ENCODE measurements around the gene PTPRT. TPM values are rescaled to one million over a fixed set of nuclear protein-coding genes. Genes with fewer than 3 reads are reported as not detected.

PTPRT gene
- not detected for polyA plus RNA-seq (2012; ENCODE audit: insufficient read depth, insufficient read length)

GRCh38 chr20:43189554-43190331 is at the start of gene PTPRT:
Gene PTPRT (minus strand): TSS chr20:43189906. CDS start chr20:43189733, 173 bp downstream.
- H3K4me3 ChIP-seq (ENCODE audit: low read length), result no peak within 1 kb of the TSS
- DNase-seq (ENCODE audit: low read depth, low spot score), result no peak

DNA sequence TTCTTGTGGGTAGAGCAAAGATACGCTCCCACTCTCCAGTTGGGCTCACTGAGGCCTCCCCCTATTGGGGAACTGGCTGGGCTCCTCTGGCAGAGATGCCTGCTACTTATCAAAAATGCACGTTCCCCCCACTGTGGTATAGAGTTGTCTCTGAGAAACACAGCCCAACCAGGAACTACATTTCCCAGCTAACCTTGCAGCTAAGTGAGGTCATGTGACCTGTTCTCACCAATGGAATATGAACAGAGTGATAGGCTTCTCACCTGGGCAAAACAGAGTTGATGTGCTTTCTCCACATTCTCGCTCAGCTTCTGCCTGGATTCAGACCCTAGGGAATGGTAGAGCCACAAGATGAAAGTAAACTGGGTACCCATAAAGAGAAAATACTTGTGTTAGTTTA is 49.1 kb upstream of the PTPRT start:
- no peak overlapping the region for H3K4me3 ChIP-seq (ENCODE audit: low read length)
- peak; percentile 11 for DNase-seq (ENCODE audit: low read depth, low spot score)

DNA sequence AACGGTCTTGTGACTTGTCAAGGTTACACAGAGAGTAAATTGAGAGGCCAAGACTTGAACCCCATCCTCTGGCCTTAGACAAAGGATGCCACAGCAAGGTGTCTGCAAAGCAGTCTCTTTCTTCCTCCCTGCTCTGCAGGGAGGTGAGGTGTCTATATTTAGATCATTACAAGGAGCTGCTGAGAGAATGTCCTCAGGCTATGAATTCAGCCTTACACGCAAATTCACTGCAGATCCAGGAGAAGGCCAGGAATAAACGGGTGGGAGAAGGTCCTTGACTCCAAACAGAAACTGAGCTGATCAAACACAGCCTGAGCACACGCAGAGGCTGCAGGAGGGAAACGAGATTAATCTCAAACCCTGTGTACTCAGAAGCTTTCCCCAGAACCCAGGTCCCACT is 48.6 kb upstream of the PTPRT start:
- H3K4me3 ChIP-seq (ENCODE audit: low read length), result no peak overlapping the region
- DNase-seq (ENCODE audit: low read depth, low spot score), result no peak

DNA sequence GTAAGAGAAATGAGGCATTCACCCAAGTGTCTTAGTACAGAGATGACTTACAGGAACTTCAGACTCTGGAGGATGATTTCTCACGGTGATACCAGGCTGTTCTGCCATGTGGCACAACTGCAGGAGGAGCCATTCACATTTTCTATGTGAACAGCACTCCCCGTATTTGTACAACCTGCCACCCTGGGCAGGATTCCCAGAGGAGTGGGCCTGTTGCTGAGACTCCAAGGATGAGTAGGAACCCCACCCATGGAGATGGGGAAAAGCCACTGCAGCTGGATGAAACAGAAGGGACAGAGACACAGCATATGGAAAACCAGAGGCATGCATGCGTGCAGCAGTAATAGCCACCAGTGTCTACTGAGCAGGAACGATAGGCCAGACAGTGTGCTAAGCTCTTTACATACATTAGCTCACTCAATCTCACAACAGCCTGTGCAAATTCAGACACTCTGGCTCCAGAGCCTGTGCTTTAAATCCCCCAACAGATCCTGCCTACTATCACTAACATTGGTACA is 48.0 kb upstream of the PTPRT start:
- no peak overlapping the region for H3K4me3 ChIP-seq (ENCODE audit: low read length)
- DNase-seq (ENCODE audit: low read depth, low spot score), result no peak

DNA sequence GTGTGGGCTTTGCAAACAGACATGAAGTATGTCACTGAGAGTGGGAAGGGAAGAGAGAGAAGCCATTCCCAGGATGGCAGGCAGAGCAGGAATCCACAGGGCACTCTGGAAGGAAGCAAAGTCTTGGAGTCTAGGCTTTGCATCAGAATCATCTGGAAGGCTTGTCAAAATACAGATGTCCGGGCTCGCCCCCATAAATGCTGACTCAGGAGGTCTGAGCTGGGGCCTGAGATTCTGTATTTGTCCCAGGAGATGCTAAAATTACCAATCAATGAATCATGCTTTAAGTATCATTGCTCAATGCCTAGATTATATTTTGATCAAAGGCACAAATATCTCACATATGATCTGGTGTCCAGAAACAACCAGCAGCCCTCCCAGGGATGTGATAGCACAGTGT is 46.3 kb upstream of the PTPRT start:
- no peak for DNase-seq (ENCODE audit: low read depth, low spot score)

DNA sequence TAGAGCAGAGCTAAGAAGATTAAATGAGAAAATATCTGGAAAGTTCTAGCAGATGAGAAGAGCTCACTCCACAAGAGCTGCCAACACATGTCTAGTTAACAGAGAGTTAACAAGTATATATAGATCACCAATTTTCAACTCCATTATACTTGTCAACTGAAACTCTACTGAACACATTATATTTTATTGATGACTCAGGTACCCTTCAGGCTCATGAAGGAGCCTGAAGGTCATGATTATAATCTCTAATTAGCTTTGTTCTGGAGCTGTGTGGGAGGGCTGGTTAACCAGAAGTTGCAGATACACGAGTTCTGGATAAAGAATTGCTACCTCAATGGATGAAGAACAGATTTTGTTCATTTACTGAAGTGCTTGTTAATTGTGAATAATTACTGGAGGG is 42.1 kb upstream of the PTPRT start:
- H3K4me3 ChIP-seq (ENCODE audit: low read length), result no peak overlapping the region

More for the DNA sequence above, 46.3 kb upstream of the PTPRT start:
- H3K4me3 ChIP-seq (ENCODE audit: low read length), result no peak overlapping the region

GRCh38 chr20:43229696-43230095 is 40.0 kb upstream of the PTPRT start:
- DNase-seq (ENCODE audit: low read depth, low spot score), result no peak

More for the DNA sequence above, 42.1 kb upstream of the PTPRT start:
- no peak for DNase-seq (ENCODE audit: low read depth, low spot score)

DNA sequence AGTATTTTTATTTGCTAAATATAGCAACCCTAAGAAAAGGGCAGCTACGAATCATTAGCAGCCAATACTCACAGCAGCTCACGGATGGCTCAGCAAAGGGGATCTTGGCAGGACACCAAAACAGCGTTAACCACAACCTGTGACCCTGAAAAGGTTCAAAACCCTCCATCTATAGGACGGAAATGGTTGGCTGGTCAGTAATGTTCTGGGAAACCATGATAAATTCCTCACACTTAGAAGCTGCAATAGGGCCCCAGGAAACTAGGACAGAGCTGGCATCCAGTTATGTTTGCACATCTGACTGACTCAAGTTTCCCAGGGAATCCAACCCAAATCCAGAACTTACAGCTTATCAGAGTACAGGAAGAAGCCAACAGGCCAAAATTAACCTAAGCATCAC is 30.9 kb upstream of the PTPRT start:
- no peak overlapping the region for H3K4me3 ChIP-seq (ENCODE audit: low read length)
- no peak for DNase-seq (ENCODE audit: low read depth, low spot score)

More at GRCh38 chr20:43229696-43230095, 40.0 kb upstream of the PTPRT start:
- no peak overlapping the region for H3K4me3 ChIP-seq (ENCODE audit: low read length)

DNA sequence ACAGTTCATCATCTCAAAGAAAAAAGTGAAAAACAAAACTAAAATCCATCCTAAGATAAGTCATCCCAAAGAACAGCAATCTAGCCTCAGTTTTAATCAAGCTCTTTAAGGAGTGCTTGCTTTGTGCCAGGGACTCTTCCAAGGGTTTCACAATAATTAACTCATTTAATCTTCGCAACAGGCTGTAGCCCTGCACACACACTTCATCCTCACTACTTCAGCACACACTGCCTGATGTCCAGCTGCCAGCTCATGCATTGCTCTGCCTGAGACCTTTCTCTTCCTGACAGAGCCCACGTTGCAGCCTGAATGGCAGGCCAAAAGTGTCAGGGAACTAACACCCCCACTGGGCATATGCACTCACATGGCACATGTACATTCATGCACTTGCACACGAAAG is 21.2 kb upstream of the PTPRT start:
- no peak for DNase-seq (ENCODE audit: low read depth, low spot score)
- H3K4me3 ChIP-seq (ENCODE audit: low read length), result no peak overlapping the region

- no peak overlapping the region for H3K4me3 ChIP-seq (ENCODE audit: low read length)
- DNase-seq (ENCODE audit: low read depth, low spot score), result no peak
These were observed 20.1 kb upstream of the PTPRT start for GRCh38 chr20:43209831-43210230.

DNA sequence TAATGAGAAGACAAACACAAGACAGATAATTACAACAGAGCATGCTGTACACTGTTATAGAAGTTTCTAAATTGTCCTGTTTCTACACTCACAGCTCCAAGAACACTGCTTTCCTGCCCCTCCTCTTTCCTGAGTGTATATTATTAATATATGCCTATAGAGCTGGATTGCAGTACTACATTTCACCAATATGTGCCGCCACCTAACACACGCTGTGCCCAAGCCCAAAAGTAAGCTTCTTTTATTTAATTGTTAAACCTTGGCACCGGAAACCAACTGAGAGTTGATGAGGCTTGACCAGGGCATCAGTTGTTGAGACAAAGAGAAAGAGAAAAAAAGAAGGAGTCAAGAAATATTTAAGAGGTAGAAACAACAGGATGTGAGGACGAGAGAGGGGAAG is 16.0 kb upstream of the PTPRT start:
- DNase-seq (ENCODE audit: low read depth, low spot score), result no peak
- no peak overlapping the region for H3K4me3 ChIP-seq (ENCODE audit: low read length)

DNA sequence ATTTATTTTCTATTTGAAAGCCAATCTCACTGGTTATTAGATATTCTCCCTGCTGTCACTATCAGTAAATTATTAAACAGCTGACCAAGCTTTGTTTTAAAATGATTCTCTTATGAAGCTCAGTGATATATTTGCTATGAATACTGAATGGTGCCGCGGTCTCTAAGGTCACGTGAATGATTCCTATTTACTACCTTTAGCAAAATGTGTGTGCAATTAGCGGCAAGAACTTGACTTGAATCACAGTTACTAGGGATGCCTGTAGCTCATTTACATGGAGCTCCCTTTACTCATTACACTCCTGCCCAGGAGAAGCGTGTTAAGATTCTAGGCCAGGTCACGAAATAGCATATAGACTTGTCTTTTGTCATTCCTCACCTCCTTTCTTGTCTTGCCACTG is 12.4 kb upstream of the PTPRT start:
- no peak for DNase-seq (ENCODE audit: low read depth, low spot score)
- H3K4me3 ChIP-seq (ENCODE audit: low read length), result no peak overlapping the region

DNA sequence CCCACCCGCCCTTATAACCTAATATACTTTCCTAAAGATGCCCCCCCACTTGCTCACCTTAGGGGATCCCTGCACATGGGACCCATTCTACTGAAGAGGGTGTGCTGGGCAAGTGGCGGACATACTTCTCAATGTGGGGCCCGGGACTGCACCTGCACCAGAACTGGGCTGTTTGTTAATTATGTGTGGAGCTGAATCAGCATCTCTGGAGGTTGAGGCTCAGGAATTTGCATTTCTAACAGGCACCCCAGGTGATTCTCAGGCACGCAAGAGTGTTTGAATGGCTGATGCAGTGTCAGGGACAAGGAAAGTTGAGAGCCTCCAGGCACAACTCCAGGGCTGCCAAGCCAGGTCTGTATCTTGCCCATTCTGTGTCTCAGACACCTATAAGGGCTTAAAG is 8.9 kb upstream of the PTPRT start:
- no peak for DNase-seq (ENCODE audit: low read depth, low spot score)
- no peak overlapping the region for H3K4me3 ChIP-seq (ENCODE audit: low read length)

DNA sequence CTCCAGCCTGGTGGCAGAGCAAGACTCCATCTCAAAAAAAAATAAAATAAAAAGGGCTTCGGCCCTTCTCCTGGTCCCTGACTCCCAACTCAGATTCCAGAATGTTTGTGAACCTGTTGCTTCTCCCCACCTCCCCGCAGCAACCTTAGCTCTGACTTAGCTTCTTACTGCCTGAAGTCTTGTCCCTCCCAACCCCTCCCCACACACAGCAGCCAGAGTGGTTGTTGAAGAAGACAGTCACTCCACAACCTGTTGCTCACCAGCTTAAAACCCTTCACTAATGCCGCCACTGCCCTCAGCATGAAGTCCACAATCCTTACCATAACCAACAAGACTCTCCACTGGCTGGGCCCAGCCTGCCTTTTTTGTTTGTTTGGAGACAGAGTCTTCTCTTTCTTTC is 6.5 kb upstream of the PTPRT start:
- no peak overlapping the region for H3K4me3 ChIP-seq (ENCODE audit: low read length)
- no peak for DNase-seq (ENCODE audit: low read depth, low spot score)

DNA sequence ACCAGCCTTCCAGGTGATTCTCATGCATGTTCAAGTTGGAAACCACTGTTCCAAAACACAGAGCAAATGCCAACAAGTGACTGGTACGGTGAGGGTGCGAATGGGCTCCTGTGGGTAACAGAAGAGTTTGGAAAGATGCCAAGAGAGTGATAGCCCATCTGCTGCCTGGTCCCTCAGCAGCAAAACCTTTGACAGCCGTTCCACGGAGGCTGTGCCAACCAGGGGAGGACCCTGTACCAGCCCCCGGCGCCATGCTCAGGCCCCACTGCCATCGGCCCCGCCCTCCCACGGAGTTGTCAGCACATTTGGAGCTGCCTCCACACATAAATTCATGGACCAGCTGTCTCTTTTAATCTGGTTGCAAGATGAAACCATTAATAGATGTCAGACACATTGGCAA is 4.4 kb upstream of the PTPRT start:
- no peak for DNase-seq (ENCODE audit: low read depth, low spot score)
- H3K4me3 ChIP-seq (ENCODE audit: low read length), result no peak overlapping the region

- H3K4me3 ChIP-seq (ENCODE audit: low read length), result no peak overlapping the region
- DNase-seq (ENCODE audit: low read depth, low spot score), result no peak
These were observed 3.7 kb upstream of the PTPRT start for GRCh38 chr20:43193443-43193842.

DNA sequence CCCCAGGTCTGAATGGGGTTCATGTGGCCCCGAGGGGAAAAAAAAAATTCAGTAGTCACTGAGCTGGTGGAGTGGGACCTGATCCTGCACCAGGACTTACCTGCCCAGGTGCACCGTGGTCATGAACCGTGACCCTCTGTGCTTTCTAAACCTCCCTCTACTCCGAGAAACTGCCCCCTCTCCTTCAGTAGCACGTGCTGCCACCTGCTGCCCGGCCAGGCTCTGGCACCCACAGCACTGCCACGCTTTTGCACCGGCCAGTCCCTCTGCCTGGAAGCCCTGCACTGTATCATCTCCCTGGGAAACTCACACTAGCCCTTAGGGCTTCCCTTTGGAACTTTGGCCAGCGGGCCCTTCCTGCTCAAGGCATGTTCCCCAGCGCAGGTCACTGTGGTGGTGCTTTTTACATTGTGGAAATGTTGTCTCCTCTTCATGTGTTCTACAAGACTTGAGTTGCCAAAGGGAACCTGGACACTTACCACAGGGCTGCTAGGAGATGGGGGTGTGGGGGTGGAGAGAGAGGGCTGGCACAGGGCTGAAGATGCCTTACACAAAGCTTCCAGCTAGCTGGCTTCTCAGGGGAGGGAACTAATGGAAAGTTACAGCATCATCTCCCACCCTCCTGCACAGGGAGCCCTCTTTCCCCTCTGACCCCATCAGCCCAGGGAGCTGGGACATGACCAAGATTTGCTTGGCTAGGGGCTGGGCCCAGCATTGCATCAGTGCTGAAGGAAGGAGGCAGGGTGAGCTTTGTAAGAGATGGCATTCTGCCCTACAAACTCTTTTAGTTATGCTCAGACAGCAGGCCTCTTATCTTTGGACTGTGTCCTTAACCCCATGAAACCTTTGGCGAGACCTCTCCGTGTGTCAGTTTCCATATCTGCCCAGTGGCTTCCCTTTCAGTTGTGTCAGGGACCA is 2.5 kb upstream of the PTPRT start:
- no peak overlapping the region for H3K4me3 ChIP-seq (ENCODE audit: low read length)
- no peak for DNase-seq (ENCODE audit: low read depth, low spot score)

DNA sequence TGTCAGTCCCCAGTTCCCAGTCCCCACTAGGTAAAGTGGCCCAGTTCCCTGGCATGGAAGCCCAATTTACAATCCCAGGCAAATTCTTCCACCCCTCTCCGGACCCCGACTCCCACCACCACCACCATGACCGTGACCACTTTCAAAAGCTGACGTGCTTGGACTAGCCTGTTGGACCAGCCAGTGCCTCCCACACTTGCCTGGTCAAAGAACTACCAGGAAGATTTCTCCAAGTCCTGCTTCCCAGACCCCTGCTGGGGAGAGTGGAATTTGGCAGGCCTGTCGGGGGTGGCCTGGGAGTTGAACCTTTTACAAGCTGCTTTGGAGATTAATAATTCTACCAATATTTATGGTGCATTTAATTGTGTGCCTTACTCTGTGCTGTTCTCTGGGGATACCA is 1.4 kb upstream of the PTPRT start:
- no peak for DNase-seq (ENCODE audit: low read depth, low spot score)

GRCh38 chr20:43190332-43190953 is 737 bp upstream of the PTPRT start:
- no peak overlapping the region for H3K4me3 ChIP-seq (ENCODE audit: low read length)
- DNase-seq (ENCODE audit: low read depth, low spot score), result no peak

More for the DNA sequence above, 1.4 kb upstream of the PTPRT start:
- H3K4me3 ChIP-seq (ENCODE audit: low read length), result no peak overlapping the region

All from Jurkat, Clone E6-1 (cell line).